Measurements from ENCODE around the gene KRTAP9-8.
"Not testable (repeated sequence)": the region's sequence is repeated elsewhere in the genome, so short reads cannot be mapped to it uniquely, and the experiment has no call there.

- not testable (repeated sequence) for TF ChIP-seq POLR2A, CTCF (IDR thresholded peaks at IDR 0.05)
Measured at GRCh38 chr17:41237116-41237515, 683 bp upstream of the KRTAP9-8 start.
